Activated gamma-delta T cell treated with anti-CD3 and anti-CD28 coated beads, Interleukin-2, amount 50 U/mL, for 16 hours (primary cell): ENCODE measurements around the gene PROM1.

Source experiments
- DNase-seq: peaks from one replicate; pipeline ENCODE4 v3.0.0-alpha.2; 2020; ENCODE audit warnings: low read depth

PROM1 gene

GRCh38 chr4:15944895-15945294 lies 138.9 kb downstream of the PROM1 start:
- no peak for DNase-seq

- DNase-seq, result no peak
Measured at GRCh38 chr4:15942283-15942682, 141.5 kb downstream of the PROM1 start.

- no peak for DNase-seq
Measured at GRCh38 chr4:15938640-15939039, 145.2 kb downstream of the PROM1 start, which contains the start of gene FGFBP1. TSS of gene FGFBP1 (minus strand) at chr4:15938740. CDS start at chr4:15936632, 2,108 bp downstream.

GRCh38 chr4:15938182-15938581 lies 145.6 kb downstream of the PROM1 start:
- DNase-seq, result no peak

GRCh38 chr4:15936495-15936894 lies 147.3 kb downstream of the PROM1 start:
- no peak for DNase-seq

- DNase-seq, result no peak
Measured at GRCh38 chr4:15935504-15936402, 148.1 kb downstream of the PROM1 start.

GRCh38 chr4:15934259-15934658 lies 149.6 kb downstream of the PROM1 start:
- no peak for DNase-seq

GRCh38 chr4:15931451-15932210 lies 152.2 kb downstream of the PROM1 start:
- DNase-seq, result no peak

- no peak for DNase-seq
Measured at GRCh38 chr4:15930314-15930713, 153.5 kb downstream of the PROM1 start.

- no peak for DNase-seq
Measured at GRCh38 chr4:15929540-15929939, 154.3 kb downstream of the PROM1 start.

- no peak for DNase-seq
Measured at GRCh38 chr4:15928883-15929282, 154.9 kb downstream of the PROM1 start.

GRCh38 chr4:15926486-15926885 lies 157.3 kb downstream of the PROM1 start:
- DNase-seq, result no peak

- DNase-seq, result no peak
Measured at GRCh38 chr4:15925830-15926229, 158.0 kb downstream of the PROM1 start.

GRCh38 chr4:15921592-15921932 lies 162.3 kb downstream of the PROM1 start:
- no peak for DNase-seq

- DNase-seq, result no peak
Measured at GRCh38 chr4:15920723-15921591, 162.9 kb downstream of the PROM1 start.

GRCh38 chr4:15918484-15919129 lies 165.2 kb downstream of the PROM1 start:
- DNase-seq, result no peak
